GM12864 (cell line): Measurements from ENCODE around the gene ZNF212.

ENCODE experiments used
- DNase-seq: peaks from one replicate; pipeline ENCODE4 v3.0.0-alpha.2; 2011; ENCODE audit warnings: low read depth
- H3K4me3 ChIP-seq: 2 replicates; pipeline ENCODE4 v1.5.1; 2011; ENCODE audit warnings: mild to moderate bottlenecking, low read depth, low read length, control low read depth
- CTCF ChIP-seq: IDR thresholded peaks from 2 replicates; pipeline ENCODE4 v1.5.1; 2011; ENCODE audit warnings: low read depth, mild to moderate bottlenecking, moderate library complexity, low read length, control low read depth, inconsistent platforms; ENCODE audit errors: missing control alignments

Gene ZNF212

GRCh38 chr7:149280151-149280550 lies 40.7 kb downstream of the ZNF212 start:
- TF ChIP-seq CTCF: no peak
- no peak overlapping the region for H3K4me3 ChIP-seq

GRCh38 chr7:149280661-149281507 lies 41.4 kb downstream of the ZNF212 start:
- no peak overlapping the region for H3K4me3 ChIP-seq
- no peak for TF ChIP-seq CTCF
- no peak for DNase-seq

More at GRCh38 chr7:149280151-149280550, 40.7 kb downstream of the ZNF212 start:
- no peak for DNase-seq

- no peak for TF ChIP-seq CTCF
- DNase-seq: no peak
- no peak overlapping the region for H3K4me3 ChIP-seq
Measured at GRCh38 chr7:149281508-149282330, 42.3 kb downstream of the ZNF212 start.

DNA sequence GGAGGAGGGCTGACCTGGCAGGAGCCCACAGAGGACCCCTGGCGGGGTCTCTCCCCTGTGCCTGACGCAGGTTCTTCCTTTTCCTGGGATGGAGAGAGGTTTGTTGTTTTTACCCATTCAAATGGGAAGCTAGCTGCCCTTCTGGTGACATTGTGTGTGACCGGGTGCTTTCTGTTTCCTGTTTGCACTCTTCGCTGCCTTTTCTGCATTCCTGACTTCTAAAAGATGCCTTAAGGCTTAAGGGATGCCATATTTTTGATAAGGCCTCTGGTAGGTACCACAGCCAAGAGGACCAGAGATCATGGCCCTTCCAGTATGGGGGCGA lies 42.8 kb downstream of the ZNF212 start:
- no peak overlapping the region for H3K4me3 ChIP-seq
- no peak for DNase-seq
- TF ChIP-seq CTCF: no peak

DNA sequence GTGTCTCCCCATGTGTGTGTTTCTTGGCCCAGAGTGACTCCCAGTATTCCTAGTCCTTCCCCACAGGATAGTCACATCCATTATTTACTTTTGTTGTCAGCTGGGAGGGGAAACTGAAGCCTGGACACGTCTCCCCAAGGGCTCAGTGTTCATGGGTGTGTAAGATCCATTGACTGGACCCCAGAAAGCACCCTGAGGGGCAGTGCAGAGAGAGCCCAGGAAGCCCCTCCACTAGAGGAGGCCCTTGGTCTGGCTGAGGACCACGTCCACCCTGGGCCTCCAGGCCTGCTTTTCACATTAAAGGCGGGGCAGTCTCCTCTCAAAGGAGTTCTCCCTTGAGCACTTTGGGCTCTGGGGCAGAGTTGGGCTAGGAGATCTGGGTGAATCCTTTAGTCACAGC lies 43.9 kb downstream of the ZNF212 start:
- no peak for DNase-seq
- TF ChIP-seq CTCF: no peak
- H3K4me3 ChIP-seq: no peak overlapping the region

- DNase-seq: no peak
- H3K4me3 ChIP-seq: no peak overlapping the region
- no peak for TF ChIP-seq CTCF
Measured at GRCh38 chr7:149284343-149284742, 44.9 kb downstream of the ZNF212 start.
